ENCODE results near the gene TIAL1. TPM values are rescaled to one million over a fixed set of nuclear protein-coding genes. Genes with fewer than 3 reads are reported as not detected.
A peak's percentile ranks its signal among the peaks of the same experiment; 100 is the strongest.

The TIAL1 gene
- polyA plus RNA-seq, 3 donors, result 6.7 to 118 (median 7.2) TPM

- Histone ChIP-seq H3K4me3 (replicated peaks in 1 of 3; ENCODE audit: low read depth in 2 of 3, low read length in 3 of 3) (peak overlapping the region; percentile 67 to 85 (median 72)), H3K27ac (ENCODE audit: low read depth in 1 of 2, low read length in 2 of 2) (no peak overlapping the region), H3K9ac (ENCODE audit: insufficient read depth, low read length, poor library complexity, severe bottlenecking) (peak overlapping the region; percentile 72), H3K4me1 (ENCODE audit: control insufficient read depth in 1 of 2, insufficient read depth in 2 of 2, low read length in 2 of 2) (peaks cover 27 to 47% of the 10 kb centered on the region in 2 donors), H3K36me3 (replicated peaks in 1 of 2; ENCODE audit: control insufficient read depth in 1 of 2, insufficient read depth in 2 of 2, low read length in 2 of 2) (no peaks in the 10 kb centered on the region), H3K27me3 (ENCODE audit: control insufficient read depth in 2 of 2, insufficient read depth in 2 of 2, low read length in 2 of 2) (peaks cover 0 to 11% of the 10 kb centered on the region in 2 donors), H4K20me1 (ENCODE audit: insufficient read depth, low read length) (peaks cover 38% of the 10 kb centered on the region), H3K9me3 (replicated peaks in 1 of 2; ENCODE audit: control insufficient read depth in 1 of 2, insufficient read depth in 1 of 2, low read length in 2 of 2) (no peaks in the 10 kb centered on the region), H2AFZ (ENCODE audit: insufficient read depth, low read depth, low read length, poor library complexity, severe bottlenecking) (peak overlapping the region; percentile 87), H3K79me2 (ENCODE audit: insufficient read depth, low read length) (peaks cover 36% of the 10 kb centered on the region), H3K4me2 (replicated peaks; ENCODE audit: extremely low read depth, low read length, poor library complexity, severe bottlenecking) (peak overlapping the region; percentile 84)
- Mint-ChIP-seq H3K36me3 (peaks cover 2% of the 10 kb centered on the region in 2 donors), H3K27ac (peak overlapping the region in 3 of 7 donors; percentile 19 to 56 (median 36)), H3K4me1 (peaks cover 40% of the 10 kb centered on the region), H3K9me3 (peaks cover 0 to 2% (median 0%) of the 10 kb centered on the region in 7 donors), H3K27me3 (ENCODE audit: low read depth in 3 of 3) (peaks cover 12 to 18% (median 13%) of the 10 kb centered on the region in 3 donors), H3K4me3 (peak overlapping the region; percentile 81 to 90)
- WGBS (ENCODE audit: insufficient coverage), result under 1% methylated on average over 73 of the region's 78 CpGs
- intact Hi-C loops (cut with micrococcal nuclease), result no loop called here
- peak in 2 of 3 donors; percentile 45 to 48 for DNase-seq
- TF ChIP-seq, protein P1, sequence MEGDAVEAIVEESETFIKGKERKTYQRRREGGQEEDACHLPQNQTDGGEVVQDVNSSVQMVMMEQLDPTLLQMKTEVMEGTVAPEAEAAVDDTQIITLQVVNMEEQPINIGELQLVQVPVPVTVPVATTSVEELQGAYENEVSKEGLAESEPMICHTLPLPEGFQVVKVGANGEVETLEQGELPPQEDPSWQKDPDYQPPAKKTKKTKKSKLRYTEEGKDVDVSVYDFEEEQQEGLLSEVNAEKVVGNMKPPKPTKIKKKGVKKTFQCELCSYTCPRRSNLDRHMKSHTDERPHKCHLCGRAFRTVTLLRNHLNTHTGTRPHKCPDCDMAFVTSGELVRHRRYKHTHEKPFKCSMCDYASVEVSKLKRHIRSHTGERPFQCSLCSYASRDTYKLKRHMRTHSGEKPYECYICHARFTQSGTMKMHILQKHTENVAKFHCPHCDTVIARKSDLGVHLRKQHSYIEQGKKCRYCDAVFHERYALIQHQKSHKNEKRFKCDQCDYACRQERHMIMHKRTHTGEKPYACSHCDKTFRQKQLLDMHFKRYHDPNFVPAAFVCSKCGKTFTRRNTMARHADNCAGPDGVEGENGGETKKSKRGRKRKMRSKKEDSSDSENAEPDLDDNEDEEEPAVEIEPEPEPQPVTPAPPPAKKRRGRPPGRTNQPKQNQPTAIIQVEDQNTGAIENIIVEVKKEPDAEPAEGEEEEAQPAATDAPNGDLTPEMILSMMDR (IDR thresholded peaks at IDR 0.05), result peak; percentile 20
Observed at GRCh38 chr10:119542988-119543813, 53.6 kb downstream of the TIAL1 start.

- Histone ChIP-seq H3K9ac (ENCODE audit: insufficient read depth, low read length, poor library complexity, severe bottlenecking) (peak within 1 kb of the TSS; percentile 72), H4K20me1 (ENCODE audit: insufficient read depth, low read length) (peaks cover 46% of the 10 kb centered on the region), H3K9me3 (replicated peaks in 1 of 2; ENCODE audit: control insufficient read depth in 1 of 2, insufficient read depth in 1 of 2, low read length in 2 of 2) (no peaks in the 10 kb centered on the region), H3K79me2 (ENCODE audit: insufficient read depth, low read length) (peaks cover 41% of the 10 kb centered on the region), H3K4me3 (replicated peaks in 1 of 3; ENCODE audit: low read depth in 2 of 3, low read length in 3 of 3) (peak within 1 kb of the TSS; percentile 67 to 85 (median 72)), H2AFZ (ENCODE audit: insufficient read depth, low read depth, low read length, poor library complexity, severe bottlenecking) (peak within 1 kb of the TSS; percentile 87), H3K27me3 (ENCODE audit: control insufficient read depth in 2 of 2, insufficient read depth in 2 of 2, low read length in 2 of 2) (peaks cover 0 to 11% of the 10 kb centered on the region in 2 donors), H3K4me2 (replicated peaks; ENCODE audit: extremely low read depth, low read length, poor library complexity, severe bottlenecking) (peak within 1 kb of the TSS; percentile 84), H3K36me3 (replicated peaks in 1 of 2; ENCODE audit: control insufficient read depth in 1 of 2, insufficient read depth in 2 of 2, low read length in 2 of 2) (no peaks in the 10 kb centered on the region), H3K27ac (ENCODE audit: low read depth in 1 of 2, low read length in 2 of 2) (peak within 1 kb of the TSS; percentile 33 to 69), H3K4me1 (ENCODE audit: control insufficient read depth in 1 of 2, insufficient read depth in 2 of 2, low read length in 2 of 2) (peaks cover 34 to 54% of the 10 kb centered on the region in 2 donors)
- intact Hi-C loops (cut with micrococcal nuclease), result no loop called here
- peak within 1 kb of the TSS; percentile 37 to 78 (median 56) for H3K27ac Mint-ChIP-seq
- peak; percentile 54 to 64 (median 55) for DNase-seq
- WGBS (ENCODE audit: insufficient coverage), result under 1% methylated on average over 69 of the region's 76 CpGs
- peaks cover 10 to 18% (median 13%) of the 10 kb centered on the region in 3 donors for H3K27me3 Mint-ChIP-seq (ENCODE audit: low read depth in 3 of 3)
- TF ChIP-seq, protein P1 (IDR thresholded peaks at IDR 0.05), result no peak
- peaks cover 2 to 4% of the 10 kb centered on the region in 2 donors for H3K36me3 Mint-ChIP-seq
- H3K4me3 Mint-ChIP-seq, result peak within 1 kb of the TSS; percentile 83 to 90
- H3K4me1 Mint-ChIP-seq, result peaks cover 48% of the 10 kb centered on the region
- H3K9me3 Mint-ChIP-seq, result peaks cover 0 to 2% (median 0%) of the 10 kb centered on the region in 7 donors
Observed at GRCh38 chr10:119542357-119542987, 54.3 kb downstream of the TIAL1 start, which contains the start of gene RGS10. Gene RGS10 (minus strand): TSS chr10:119542719. CDS start chr10:119542638, 81 bp downstream.

All from CD14-positive monocyte (primary cell).